Stimulated activated CD4-positive, alpha-beta T cell treated with anti-CD3 and anti-CD28 coated beads, Interleukin-12 subunit alpha, Interleukin-12 subunit beta, amount 100 ng/mL, for 24 hours (primary cell): ENCODE data around the gene MESD.

Experiments
- DNase-seq, 2 experiments: peaks; one replicate each; pipeline ENCODE4 v3.0.0-alpha.2; 2020; ENCODE audit warnings: low read depth in 2 of 2

Gene MESD

GRCh38 chr15:80904998-80905397, 84.6 kb downstream of the MESD start:
- DNase-seq: no peak

DNA sequence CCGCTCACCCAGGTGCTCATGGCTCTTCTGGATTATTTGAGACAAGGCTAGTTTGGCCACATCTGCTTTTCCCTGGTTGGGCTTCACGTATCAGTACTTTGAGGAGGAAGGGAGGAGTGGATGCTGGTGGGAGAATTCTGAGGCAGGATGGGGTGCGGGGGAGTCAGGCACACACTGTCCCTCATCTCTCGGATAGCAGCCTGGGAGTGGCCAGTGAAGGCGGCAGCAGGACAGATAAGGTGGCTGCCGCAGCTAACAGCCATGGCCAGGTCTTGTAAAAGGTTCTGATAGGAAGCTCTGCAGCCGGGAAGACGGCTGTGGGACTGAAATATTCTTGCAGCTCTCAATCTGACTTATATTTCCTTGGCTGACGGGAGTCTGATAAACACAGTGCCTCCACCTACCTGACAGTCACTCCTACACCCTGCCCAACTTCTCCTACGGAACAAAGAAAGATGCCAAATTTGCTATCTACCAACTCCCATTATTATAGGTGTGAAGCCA, 87.3 kb downstream of the MESD start:
- DNase-seq: no peak

DNA sequence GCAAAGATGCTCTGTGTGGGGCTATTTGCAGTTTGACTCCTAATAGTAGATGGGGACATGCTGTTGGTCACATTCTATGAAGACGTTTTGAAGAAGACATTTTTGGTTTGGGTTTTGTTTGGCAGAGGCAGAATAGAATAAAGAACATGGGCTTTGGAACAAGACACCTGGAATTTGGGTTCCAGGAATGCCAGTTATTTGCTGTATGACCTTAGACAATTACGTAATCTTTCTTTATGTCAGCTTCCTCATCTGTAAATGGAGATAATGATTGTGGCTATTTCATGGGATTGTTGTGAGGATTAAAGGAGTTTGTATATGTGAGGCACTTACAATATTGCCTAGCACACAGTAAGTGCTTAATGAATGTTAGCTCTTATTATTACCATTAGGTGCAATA, 91.6 kb downstream of the MESD start:
- DNase-seq: no peak
